G401.6 (cell line): ENCODE results near the gene RPS10.
"Not testable (repeated sequence)": the region's sequence is repeated elsewhere in the genome, so short reads cannot be mapped to it uniquely, and the experiment has no call there.

Experiments
- FAIRE-seq: peaks from 2 replicates; lab custom pipeline; 2012; peaks lifted over from hg19 to GRCh38; lab: Jason Lieb, UNC

Gene RPS10

GRCh38 chr6:34391786-34392496 is 33.9 kb downstream of the RPS10 start:
- FAIRE-seq: no peak

GRCh38 chr6:34391473-34391785 is 34.4 kb downstream of the RPS10 start:
- no peak for FAIRE-seq

GRCh38 chr6:34390531-34391472 is 35.1 kb downstream of the RPS10 start:
- no peak for FAIRE-seq

GRCh38 chr6:34389034-34389433 is 36.8 kb downstream of the RPS10 start:
- FAIRE-seq: no peak

- FAIRE-seq: no peak
Measured at GRCh38 chr6:34388421-34388820, 37.4 kb downstream of the RPS10 start.

GRCh38 chr6:34386316-34387137 is 39.3 kb downstream of the RPS10 start:
- no peak for FAIRE-seq

GRCh38 chr6:34385793-34386195 is 40.1 kb downstream of the RPS10 start:
- FAIRE-seq: no peak

- FAIRE-seq: no peak
Measured at GRCh38 chr6:34384321-34385153, 41.3 kb downstream of the RPS10 start.

- no peak for FAIRE-seq
Measured at GRCh38 chr6:34383656-34384320, 42.1 kb downstream of the RPS10 start.

GRCh38 chr6:34383161-34383631 is 42.7 kb downstream of the RPS10 start:
- FAIRE-seq: no peak

- FAIRE-seq: no peak
Measured at GRCh38 chr6:34381081-34381480, 44.8 kb downstream of the RPS10 start.

GRCh38 chr6:34378470-34378869 is 47.4 kb downstream of the RPS10 start:
- no peak for FAIRE-seq

GRCh38 chr6:34377984-34378383 is 47.9 kb downstream of the RPS10 start:
- FAIRE-seq: no peak

- FAIRE-seq: not testable (repeated sequence)
Measured at GRCh38 chr6:34377571-34377970, 48.3 kb downstream of the RPS10 start.

- no peak for FAIRE-seq
Measured at GRCh38 chr6:34375833-34376232, 50.0 kb downstream of the RPS10 start.

GRCh38 chr6:34374508-34374907 is 51.4 kb downstream of the RPS10 start:
- no peak for FAIRE-seq

GRCh38 chr6:34374069-34374468 is 51.8 kb downstream of the RPS10 start:
- FAIRE-seq: no peak

GRCh38 chr6:34373511-34373910 is 52.4 kb downstream of the RPS10 start:
- FAIRE-seq: no peak

- not testable (repeated sequence) for FAIRE-seq
Measured at GRCh38 chr6:34371865-34372264, 54.0 kb downstream of the RPS10 start.

GRCh38 chr6:34370361-34370760 is 55.5 kb downstream of the RPS10 start:
- no peak for FAIRE-seq

GRCh38 chr6:34369385-34369784 is 56.5 kb downstream of the RPS10 start:
- no peak for FAIRE-seq
